Measurements from ENCODE around the gene MAML1. TPM values are rescaled to one million over a fixed set of nuclear protein-coding genes. Genes with fewer than 3 reads are reported as not detected.

MAML1 gene
- polyA plus RNA-seq, 1 of the 3 experiments (the other 2 are of a cell fraction) = 8.1 TPM

GRCh38 chr5:179821298-179822058 lies 88.9 kb downstream of the MAML1 start:
- POLR2A ChIA-PET = interaction anchor here (0.6 to 1.0 kb wide), 7 partner anchors 10 to 57 kb away, joined by 3 to 6 read pairs (median 3); partner anchors contain the start of gene MRNIP
- WGBS (ENCODE audit: low lambda C conversion rate) = 1% methylated on average over 26 of the region's 54 CpGs
- Histone ChIP-seq H3K27ac (ENCODE audit: low read depth in 2 of 2, low read length in 1 of 2) (peak overlapping the region; percentile 84 to 94), H4K20me1 (ENCODE audit: insufficient read depth) (peaks cover 55% of the 10 kb centered on the region), H3K36me3 (replicated peaks in 1 of 2; ENCODE audit: control insufficient read depth in 1 of 2, insufficient read depth in 2 of 2, low read length in 1 of 2) (peaks cover 33% of the 10 kb centered on the region in 2 experiments), H3K9ac (peak overlapping the region; percentile 97), H2AFZ (ENCODE audit: low read depth) (no peak overlapping the region), H3F3A (replicated peaks; ENCODE audit: insufficient read depth) (peaks cover 11% of the 10 kb centered on the region), H3K9me3 (no peaks in the 10 kb centered on the region), H3K79me2 (ENCODE audit: insufficient read depth) (peaks cover 61% of the 10 kb centered on the region), H3K4me1 (ENCODE audit: control insufficient read depth in 1 of 2, insufficient read depth in 2 of 2, low read depth in 1 of 2, low read length in 1 of 2) (peaks cover 22 to 39% of the 10 kb centered on the region in 2 experiments), H3K4me3 (ENCODE audit: low read depth in 2 of 2, low read length in 1 of 2) (peak overlapping the region; percentile 97), H3K4me2 (peak overlapping the region; percentile 75), H3K9me2 (no peaks in the 10 kb centered on the region), H3K27me3 (ENCODE audit: insufficient read depth) (no peaks in the 10 kb centered on the region)
- CTCF ChIA-PET = interaction anchor here (1.1 to 1.8 kb wide), 5 partner anchors 9 to 58 kb away, joined by 3 to 10 read pairs (median 5); no protein-coding TSS in a partner anchor
- peak; percentile 98 for DNase-seq
- TF ChIP-seq GABPA (IDR thresholded peaks at IDR 0.05; ENCODE audit: low read depth) (no peak), PBX3 (IDR thresholded peaks at IDR 0.05) (no peak), RAD21 (IDR thresholded peaks at IDR 0.05; ENCODE audit: low read length) (no peak), MAX (IDR thresholded peaks at IDR 0.05; ENCODE audit: low read depth) (peak; percentile 27; the same call in 1 of the 2 replicates), EP300 (IDR thresholded peaks at IDR 0.05; ENCODE audit: borderline replicate concordance in 1 of 2, low read depth in 1 of 2, low read length in 1 of 2) (no peak), CHD2 (IDR thresholded peaks at IDR 0.05; ENCODE audit: low read length, partially characterized antibody) (no peak), FOXM1 (IDR thresholded peaks at IDR 0.05; ENCODE audit: low read depth) (no peak), RXRA (IDR thresholded peaks at IDR 0.05; ENCODE audit: borderline replicate concordance, low read depth) (no peak), MXI1 (IDR thresholded peaks at IDR 0.05; ENCODE audit: low read depth, low read length) (peak; percentile 73), FOXJ3 (CRISPR knock-in tag; IDR thresholded peaks at IDR 0.05) (peak; percentile 67; the same call in 1 of the 2 replicates), USF1 (IDR thresholded peaks at IDR 0.05; ENCODE audit: borderline replicate concordance, low read depth) (no peak), ZBTB33 (IDR thresholded peaks at IDR 0.05; ENCODE audit: borderline replicate concordance, low read depth) (no peak), CTCF (IDR thresholded peaks at IDR 0.05) (no peak), SMC3 (IDR thresholded peaks at IDR 0.05; ENCODE audit: low read depth, low read length) (no peak), EZH2phosphoT487 (IDR thresholded peaks at IDR 0.05; ENCODE audit: borderline replicate concordance, low read depth) (no peak), IRF3 (IDR thresholded peaks at IDR 0.05; ENCODE audit: low read depth, low read length) (no peak), ELF1 (IDR thresholded peaks at IDR 0.05) (no peak), FOSL2 (IDR thresholded peaks at IDR 0.05; ENCODE audit: borderline replicate concordance, low read depth) (no peak), NFIC (IDR thresholded peaks at IDR 0.05; ENCODE audit: borderline replicate concordance) (peak; percentile 74), TCF12 (IDR thresholded peaks at IDR 0.05) (no peak), POLR2AphosphoS5 (IDR thresholded peaks at IDR 0.05; ENCODE audit: low read depth, low read length) (peak; percentile 64), TAF1 (IDR thresholded peaks at IDR 0.05; ENCODE audit: borderline replicate concordance, low read depth, low read length) (no peak), USF2 (IDR thresholded peaks at IDR 0.05; ENCODE audit: borderline replicate concordance, low read depth, low read length) (no peak)

Data from SK-N-SH (cell line).